Hippocampal formation (tissue), 2 donors: ENCODE data around the gene PTPRN2.
"Not testable (repeated sequence)": the region's sequence is repeated elsewhere in the genome, so short reads cannot be mapped to it uniquely, and the experiment has no call there.

Experiments
- DNase-seq, 2 donors: peaks; one replicate each; lab custom pipeline; 2025; lab: John Stamatoyannopoulos, UW

PTPRN2 gene

GRCh38 chr7:158175779-158176178 is 411.8 kb downstream of the PTPRN2 start:
- no peak for DNase-seq

GRCh38 chr7:158174947-158175346 is 412.7 kb downstream of the PTPRN2 start:
- DNase-seq, result no peak

DNA sequence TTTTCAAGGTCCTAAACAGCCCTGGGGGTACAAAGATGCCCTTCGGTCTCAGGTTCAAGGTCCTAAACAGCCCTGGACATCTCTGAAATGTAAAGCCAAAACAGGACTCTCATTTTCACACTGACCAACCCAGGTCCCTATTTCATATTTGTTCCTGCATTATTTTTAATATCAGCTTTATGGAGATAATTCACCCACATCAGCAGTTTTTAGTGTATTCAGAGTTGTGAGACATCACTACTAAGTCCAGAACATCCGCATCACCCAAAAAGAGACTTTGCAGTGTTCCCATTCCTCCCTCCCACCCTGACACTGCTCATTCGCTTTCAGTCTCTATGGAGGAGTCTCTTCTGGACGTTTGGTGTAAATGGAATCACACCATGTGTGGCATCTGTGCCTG is 420.2 kb downstream of the PTPRN2 start:
- DNase-seq, result no peak

DNA sequence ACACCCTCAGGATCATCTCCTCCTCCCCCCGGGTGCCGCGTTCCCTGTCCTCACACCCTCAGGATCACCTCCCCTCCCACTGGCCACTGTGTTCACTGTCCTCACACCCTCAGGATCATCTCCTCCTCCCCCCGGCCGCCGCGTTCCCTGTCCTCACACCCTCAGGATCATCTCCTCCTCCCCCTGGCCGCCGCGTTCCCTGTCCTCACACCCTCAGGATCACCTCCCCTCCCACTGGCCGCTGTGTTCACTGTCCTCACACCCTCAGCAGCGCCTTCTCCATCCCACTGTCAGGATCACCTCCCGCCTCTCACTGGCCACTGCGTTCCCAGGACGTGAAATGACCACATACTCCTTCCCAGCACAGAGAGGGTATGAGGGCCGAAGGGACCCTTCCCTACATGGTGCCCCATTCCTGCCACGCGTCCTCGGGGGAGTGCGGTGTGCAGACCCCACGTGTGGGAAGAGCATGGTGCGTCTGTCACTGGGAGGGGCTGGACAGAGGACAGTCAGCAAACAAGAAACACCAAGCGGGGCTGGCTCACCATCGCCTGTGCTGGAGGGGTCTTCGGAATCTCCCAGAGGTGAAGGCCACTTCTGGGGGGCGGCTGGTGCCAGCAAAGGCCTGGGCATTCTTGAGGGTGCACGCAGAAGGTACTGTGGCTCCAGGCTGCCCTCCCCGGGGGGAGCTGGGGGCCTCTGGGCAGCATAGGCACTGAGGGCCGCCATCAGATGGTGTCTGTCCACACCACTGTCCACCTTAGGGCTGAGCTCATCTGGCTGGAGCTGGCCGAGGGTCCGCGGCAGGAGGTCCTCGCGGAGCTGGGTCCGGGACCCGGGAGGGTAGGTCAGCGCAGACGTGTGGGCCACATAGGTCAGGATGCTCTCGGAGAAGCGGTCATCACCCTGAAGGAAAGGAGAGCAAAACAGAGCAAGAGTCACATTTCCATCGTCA is 421.0 kb downstream of the PTPRN2 start:
- DNase-seq, result no peak

DNA sequence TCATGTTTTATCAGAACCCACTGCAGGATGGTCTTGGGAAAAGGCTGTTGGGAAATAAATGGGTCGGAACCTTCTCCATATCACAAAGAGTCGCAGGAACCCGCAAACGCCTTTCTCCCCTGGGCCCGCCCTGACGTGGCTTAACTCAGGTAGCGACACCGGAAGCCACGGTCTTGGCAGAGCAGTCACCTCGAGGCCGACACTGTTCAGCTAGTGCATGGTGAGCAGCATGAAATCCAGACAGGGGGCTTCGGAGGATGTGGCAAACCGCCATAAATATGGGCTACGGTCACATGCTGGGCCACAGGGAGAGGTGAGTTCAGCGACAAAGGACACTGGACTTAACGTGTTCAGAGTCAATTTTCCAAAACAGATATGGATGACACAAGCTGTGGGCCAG is 421.9 kb downstream of the PTPRN2 start:
- DNase-seq, result no peak

GRCh38 chr7:158164101-158165095 is 423.2 kb downstream of the PTPRN2 start:
- no peak for DNase-seq

DNA sequence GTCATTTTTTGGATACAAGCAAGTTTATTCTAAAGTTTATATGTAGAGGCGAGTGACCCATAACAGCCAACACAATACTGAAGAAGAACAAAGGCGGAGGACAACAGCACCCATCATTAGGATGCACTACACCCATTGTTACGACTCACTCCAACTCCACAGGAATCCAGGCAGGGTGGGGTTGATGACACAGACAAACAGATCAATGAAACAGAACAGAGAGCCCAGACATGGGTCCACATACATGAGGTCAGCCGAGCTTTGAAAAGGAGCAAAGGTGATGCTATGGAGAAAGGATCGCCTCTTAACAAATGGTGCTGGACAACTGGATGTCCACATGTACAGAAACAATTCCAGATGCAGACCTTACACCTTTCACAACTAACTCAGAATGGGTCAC is 426.4 kb downstream of the PTPRN2 start:
- DNase-seq, result no peak

DNA sequence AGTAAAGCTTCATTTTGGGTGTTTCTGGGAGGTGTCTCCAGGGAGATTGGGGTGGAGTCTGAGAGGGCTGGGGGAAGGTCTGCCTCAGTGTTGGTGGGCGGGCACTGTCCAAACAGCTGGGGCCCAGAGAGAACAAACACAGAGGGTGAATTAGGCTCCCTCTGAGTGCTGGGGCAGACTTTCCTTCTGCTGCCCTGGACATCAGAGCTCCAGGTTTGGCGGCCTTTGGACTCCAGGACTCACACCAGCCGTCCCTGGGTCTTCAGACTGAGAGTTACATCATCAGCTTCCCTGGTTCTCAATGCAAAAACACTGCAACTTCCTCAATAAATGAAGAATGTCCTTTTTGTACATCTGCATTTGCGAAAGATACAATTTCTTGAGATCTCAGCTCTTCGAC is 427.4 kb downstream of the PTPRN2 start:
- no peak for DNase-seq

DNA sequence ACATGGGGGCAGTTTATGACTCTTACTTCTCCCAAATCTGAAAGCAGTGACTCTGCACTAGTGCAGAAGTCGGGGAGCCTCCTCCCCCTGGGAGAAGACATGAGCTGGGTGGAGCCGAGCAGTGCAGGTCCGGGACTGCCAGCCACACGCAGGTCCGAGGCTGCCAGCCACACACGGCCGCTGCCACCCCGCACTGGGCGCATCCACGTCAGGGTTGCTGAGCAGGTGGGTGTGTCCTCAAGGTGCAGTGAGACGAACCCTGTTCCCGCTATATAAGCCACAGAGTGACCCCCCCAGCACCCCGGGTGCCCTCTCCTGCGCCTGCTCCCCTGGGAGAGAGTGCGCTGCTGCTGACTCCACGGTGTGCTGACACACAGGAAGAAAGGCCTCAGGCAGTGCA is 430.2 kb downstream of the PTPRN2 start:
- DNase-seq, result no peak

- DNase-seq, result not testable (repeated sequence)
Measured at GRCh38 chr7:158151273-158151672, 436.4 kb downstream of the PTPRN2 start.

GRCh38 chr7:158150234-158150633 is 437.4 kb downstream of the PTPRN2 start:
- DNase-seq, result no peak

- DNase-seq, result not testable (repeated sequence)
Measured at GRCh38 chr7:158147431-158147830, 440.2 kb downstream of the PTPRN2 start.

GRCh38 chr7:158145370-158145769 is 442.3 kb downstream of the PTPRN2 start:
- no peak for DNase-seq

DNA sequence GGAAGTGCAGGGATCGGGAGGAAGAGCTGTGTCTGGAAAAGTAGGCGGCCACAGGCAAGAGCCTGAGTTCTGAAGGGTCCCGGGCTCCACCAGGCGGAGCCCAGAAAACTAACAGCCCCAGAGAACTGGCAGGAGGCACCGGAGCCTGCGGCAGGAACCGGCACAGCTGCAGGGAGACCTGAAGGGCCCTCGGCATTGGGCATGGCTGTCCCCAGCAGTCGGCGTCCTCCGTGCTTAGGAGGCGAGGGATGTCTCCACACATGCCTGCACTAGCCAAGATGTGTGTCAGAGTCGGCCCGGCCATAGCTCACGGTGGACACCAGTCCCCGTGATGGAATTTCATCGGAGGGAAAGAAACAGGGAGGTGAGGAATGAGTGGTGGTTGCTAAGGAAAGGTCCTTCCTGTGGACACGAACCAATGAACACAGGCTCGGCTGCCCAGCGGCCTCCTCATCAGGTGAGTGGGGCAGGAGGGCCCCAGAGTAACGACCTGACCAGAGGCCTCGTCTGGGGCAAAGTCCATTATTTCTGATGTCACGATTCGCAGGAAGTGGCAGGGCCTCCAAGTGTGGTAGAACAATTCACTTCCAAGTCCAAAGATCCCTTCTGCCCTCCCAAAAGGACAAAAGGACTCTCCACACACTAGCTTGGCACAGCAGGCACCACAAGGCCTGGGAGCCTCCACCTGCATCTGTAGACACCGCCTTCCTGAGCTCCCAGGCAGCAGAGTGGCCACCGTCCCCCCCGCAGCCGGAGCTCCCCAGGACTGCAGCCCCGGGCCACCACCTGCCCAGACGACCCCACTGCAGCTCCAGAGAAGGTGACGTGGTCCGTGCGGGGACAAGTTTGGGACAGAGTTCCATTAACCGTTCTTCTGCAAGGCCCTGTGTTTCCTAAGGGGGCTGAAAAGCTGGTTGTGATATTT is 444.2 kb downstream of the PTPRN2 start:
- no peak for DNase-seq

- DNase-seq, result no peak
Measured at GRCh38 chr7:158142657-158143056, 445.0 kb downstream of the PTPRN2 start.

DNA sequence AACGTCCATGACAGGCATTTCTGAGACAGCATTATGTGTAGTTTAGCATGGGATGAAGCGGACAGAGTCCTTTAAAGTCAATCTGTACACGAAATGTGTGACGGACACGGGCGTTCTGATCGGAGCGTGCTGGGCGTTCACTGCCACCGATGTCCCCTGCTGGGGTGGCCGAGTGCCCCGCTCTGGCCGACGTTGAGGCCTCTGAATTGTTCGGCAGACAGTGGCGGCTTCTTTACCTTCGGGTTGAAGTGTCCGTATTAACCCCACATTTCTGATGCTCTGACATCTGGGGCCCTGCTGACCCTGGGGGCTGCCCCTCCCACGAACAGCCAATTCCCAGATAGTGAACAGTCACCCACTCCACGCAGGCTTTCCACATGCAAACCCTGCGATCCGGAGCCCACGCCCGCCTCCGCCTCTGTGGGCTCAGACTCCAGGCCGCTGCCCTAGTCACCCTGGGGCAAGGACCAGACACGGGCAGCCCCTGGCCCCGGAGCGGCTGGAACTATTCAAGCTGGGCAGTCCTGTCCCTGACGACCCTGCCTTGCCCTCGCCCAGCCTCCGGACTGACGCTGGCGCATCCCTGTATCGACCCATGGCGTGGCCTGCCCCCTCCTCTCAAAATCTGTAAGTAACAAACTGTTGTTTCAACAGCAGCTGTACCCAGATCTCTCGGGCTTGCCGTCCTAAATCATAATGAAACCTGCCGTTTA is 445.7 kb downstream of the PTPRN2 start:
- no peak for DNase-seq

GRCh38 chr7:158141221-158141582 is 446.4 kb downstream of the PTPRN2 start:
- DNase-seq, result no peak

- no peak for DNase-seq
Measured at GRCh38 chr7:158140538-158141220, 446.9 kb downstream of the PTPRN2 start.

DNA sequence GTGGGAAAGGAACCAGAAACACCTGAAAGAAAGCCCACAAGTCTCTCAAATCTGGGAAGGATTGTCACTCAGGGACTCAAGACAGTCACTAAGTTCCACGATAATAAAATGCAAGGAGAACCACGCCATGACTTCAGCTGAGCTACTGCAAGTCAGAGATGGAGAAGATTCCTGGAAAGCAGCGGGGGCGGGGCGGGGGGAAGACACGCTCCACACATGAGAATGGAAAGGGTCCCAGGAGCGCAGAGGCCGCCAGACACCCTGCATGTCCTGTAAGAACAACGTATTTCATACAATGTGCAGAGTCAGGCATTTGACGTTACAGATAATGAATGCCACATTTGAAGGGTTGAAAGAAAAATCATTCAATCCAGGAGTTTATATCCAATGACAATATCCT is 448.1 kb downstream of the PTPRN2 start:
- no peak for DNase-seq

- DNase-seq, result no peak
Measured at GRCh38 chr7:158138329-158138597, 449.4 kb downstream of the PTPRN2 start.
